Immature natural killer cell (primary cell): ENCODE results near the gene HMGCL. TPM values are rescaled to one million over a fixed set of nuclear protein-coding genes. Genes with fewer than 3 reads are reported as not detected.
"Not testable (repeated sequence)": the region's sequence is repeated elsewhere in the genome, so short reads cannot be mapped to it uniquely, and the experiment has no call there.

Experiments used
- DNase-seq, 3 donors: peaks; one replicate each; pipeline ENCODE4 v3.0.0; 2022; ENCODE audit warnings: mixed read lengths in 1 of 3
- H3K27ac Mint-ChIP-seq, 6 donors: one replicate each; pipeline ENCODE4 v1.8.0; 2020; ENCODE audit warnings: mixed read lengths in 6 of 6, mild to moderate bottlenecking in 5 of 6, inconsistent platforms in 4 of 6, moderate library complexity in 3 of 6
- H3K27me3 Mint-ChIP-seq, 3 donors: one replicate each; pipeline ENCODE4 v1.8.0; 2020 to 2021; ENCODE audit warnings: low read depth in 3 of 3, mild to moderate bottlenecking in 3 of 3, mixed read lengths in 3 of 3, moderate library complexity in 3 of 3, inconsistent platforms in 1 of 3
- H3K36me3 Mint-ChIP-seq, 3 donors: one replicate each; pipeline ENCODE4 v1.8.0; 2020; ENCODE audit warnings: mixed read lengths in 3 of 3, inconsistent platforms in 2 of 3, mild to moderate bottlenecking in 2 of 3
- H3K4me1 Mint-ChIP-seq, 2 donors: one replicate each; pipeline ENCODE4 v1.8.0; 2020; ENCODE audit warnings: inconsistent platforms in 2 of 2, mild to moderate bottlenecking in 2 of 2, mixed read lengths in 2 of 2, moderate library complexity in 1 of 2
- H3K4me3 Mint-ChIP-seq, 5 donors: one replicate each; pipeline ENCODE4 v1.8.0; 2020; ENCODE audit warnings: mild to moderate bottlenecking in 5 of 5, mixed read lengths in 5 of 5, inconsistent platforms in 3 of 5, moderate library complexity in 3 of 5
- H3K9me3 Mint-ChIP-seq, 6 donors: one replicate each; pipeline ENCODE4 v1.8.0; 2020; ENCODE audit warnings: mild to moderate bottlenecking in 6 of 6, mixed read lengths in 6 of 6, inconsistent platforms in 4 of 6, moderate library complexity in 3 of 6
- polyA plus RNA-seq, 3 donors: library from polyadenylated mRNA; unstranded; fragments of 300-500 nt; fragmentation: Illumina TruSeq; gene quantifications; one replicate each; pipeline ENCODE4 v1.2.3, GENCODE V29; 2021

HMGCL gene
- polyA plus RNA-seq, result 10 to 100 TPM; 32.8 to 57.9 (median 36.2) TPM

DNA sequence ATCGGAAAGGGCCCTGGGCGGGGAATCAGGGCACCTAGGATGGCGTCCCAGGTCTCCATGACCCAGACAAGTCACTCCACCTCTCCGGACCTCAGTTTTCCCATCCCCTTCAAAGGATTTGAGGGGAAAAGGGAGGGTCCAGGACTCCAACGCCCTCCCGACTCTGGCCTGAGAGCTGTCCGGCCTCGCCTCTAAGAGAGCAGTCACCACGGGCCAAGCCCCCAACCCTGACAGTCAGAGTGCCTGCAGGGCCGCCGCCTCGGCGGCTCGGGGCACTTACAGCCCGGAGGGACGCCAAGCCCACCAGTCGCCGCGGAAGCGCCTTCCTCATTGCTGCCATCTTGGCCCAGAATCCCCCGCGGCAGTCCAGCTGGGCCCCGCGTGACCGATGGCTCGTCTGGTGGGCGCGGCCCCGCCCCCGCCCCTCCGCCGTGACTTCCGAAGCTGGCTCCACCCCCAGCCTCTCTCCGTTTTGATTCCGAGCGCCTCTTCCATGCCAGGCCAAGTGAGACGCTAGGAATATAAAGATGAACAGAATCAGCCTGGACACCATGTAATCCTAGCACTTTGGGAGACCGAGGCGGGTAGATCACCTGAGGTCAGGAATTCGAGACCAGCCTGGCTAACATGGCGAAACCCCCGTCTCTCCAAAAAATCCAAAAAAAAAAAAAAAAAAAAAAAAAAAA is at the start of gene HMGCL:
Gene HMGCL (minus strand): TSS at position 354 of the 686 bp plus-strand sequence. CDS start 14 bp downstream, at position 340.
- H3K36me3 Mint-ChIP-seq, result no peaks in the 10 kb centered on the region
- H3K4me1 Mint-ChIP-seq, result peaks cover 19 to 29% of the 10 kb centered on the region in 2 donors
- peak within 1 kb of the TSS; percentile 92 to 98 (median 96) for H3K27ac Mint-ChIP-seq
- no peaks in the 10 kb centered on the region for H3K9me3 Mint-ChIP-seq
- peaks cover 4 to 11% (median 6%) of the 10 kb centered on the region in 3 donors for H3K27me3 Mint-ChIP-seq
- H3K4me3 Mint-ChIP-seq, result peak within 1 kb of the TSS; percentile 94 to 96 (median 95)
- DNase-seq, result peak; percentile 80 to 83 (median 82)

DNA sequence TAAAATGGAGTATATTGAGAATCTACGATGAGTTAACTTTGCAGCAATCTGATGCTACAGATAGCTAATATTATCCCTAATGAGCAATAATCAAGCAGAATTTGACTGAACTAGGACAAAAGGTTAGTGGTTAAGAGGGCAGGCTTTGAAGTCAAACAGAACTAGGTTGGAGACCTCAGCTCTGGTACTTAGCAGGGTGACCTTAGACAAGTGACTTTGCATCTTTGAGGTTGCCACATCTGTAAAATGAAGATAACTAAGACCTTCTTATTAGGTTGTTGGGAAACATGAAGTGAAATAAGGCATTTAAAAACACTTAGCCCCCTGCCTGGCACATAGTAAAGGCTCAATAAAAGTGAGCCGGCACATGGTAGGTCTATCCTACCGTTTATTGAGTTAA is 47.2 kb upstream of the HMGCL start:
- Mint-ChIP-seq H3K9me3 (peaks cover 0 to 6% (median 4%) of the 10 kb centered on the region in 6 donors), H3K36me3 (peaks cover 5% of the 10 kb centered on the region in 3 donors), H3K27ac (no peak overlapping the region), H3K27me3 (peaks cover 2 to 5% (median 4%) of the 10 kb centered on the region in 3 donors), H3K4me3 (no peak overlapping the region), H3K4me1 (peaks cover 11 to 14% of the 10 kb centered on the region in 2 donors)
- no peak for DNase-seq

DNA sequence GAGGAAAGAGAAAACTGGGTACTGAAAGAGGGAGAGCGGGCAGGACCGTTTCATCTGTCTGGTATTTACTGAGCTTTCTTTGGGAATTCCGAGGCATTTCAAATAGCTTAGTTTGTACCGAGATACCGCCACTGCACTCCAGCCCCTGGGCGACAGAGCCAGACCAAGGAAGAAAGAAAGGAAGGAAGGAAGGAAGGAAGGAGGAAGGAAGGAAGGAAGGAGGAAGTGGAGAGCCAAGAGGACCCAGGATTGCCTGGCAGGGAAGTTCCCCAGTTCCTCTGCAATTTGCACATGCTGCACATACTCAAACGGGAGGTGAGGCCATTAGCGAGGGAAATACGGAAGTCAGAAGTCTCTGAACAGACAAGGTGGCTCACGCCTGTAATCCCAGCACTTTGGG is 43.8 kb upstream of the HMGCL start:
- peaks cover 0 to 6% (median 4%) of the 10 kb centered on the region in 3 donors for H3K36me3 Mint-ChIP-seq
- H3K27ac Mint-ChIP-seq, result peak overlapping the region in 5 of 6 donors; percentile 76 to 96 (median 84)
- peaks cover 2 to 4% (median 3%) of the 10 kb centered on the region in 3 donors for H3K27me3 Mint-ChIP-seq
- peaks cover 31 to 36% of the 10 kb centered on the region in 2 donors for H3K4me1 Mint-ChIP-seq
- peak overlapping the region; percentile 84 to 96 (median 90) for H3K4me3 Mint-ChIP-seq
- H3K9me3 Mint-ChIP-seq, result no peaks in the 10 kb centered on the region
- DNase-seq, result no peak

DNA sequence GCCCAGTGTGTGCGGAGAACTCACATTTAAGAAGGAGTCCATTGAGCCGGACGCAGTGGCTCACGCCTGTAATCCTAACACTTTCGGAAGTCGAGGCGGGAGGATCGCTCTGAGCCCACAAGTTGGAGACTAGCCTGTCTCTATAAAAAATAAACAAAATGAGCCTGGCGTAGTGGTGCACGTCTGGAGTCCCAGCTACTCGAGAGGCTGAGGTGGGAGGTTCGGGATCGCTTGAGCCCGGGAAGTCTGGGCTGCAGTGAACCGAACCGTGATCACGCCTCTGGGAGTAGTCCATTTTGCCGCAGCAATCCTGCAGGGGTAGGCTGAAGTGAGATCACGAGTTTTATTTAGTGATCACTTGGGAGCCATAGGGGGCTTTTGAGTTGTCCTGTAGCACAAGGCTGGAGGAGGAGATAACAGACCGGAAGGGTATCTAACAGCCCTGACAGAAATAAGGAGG is 43.4 kb upstream of the HMGCL start:
- DNase-seq, result no peak
- peak overlapping the region; percentile 76 to 96 (median 86) for H3K27ac Mint-ChIP-seq
- peaks cover 2 to 4% (median 3%) of the 10 kb centered on the region in 3 donors for H3K27me3 Mint-ChIP-seq
- peak overlapping the region; percentile 84 to 96 (median 90) for H3K4me3 Mint-ChIP-seq
- H3K4me1 Mint-ChIP-seq, result peaks cover 31 to 36% of the 10 kb centered on the region in 2 donors
- no peaks in the 10 kb centered on the region for H3K9me3 Mint-ChIP-seq
- peaks cover 0 to 6% (median 4%) of the 10 kb centered on the region in 3 donors for H3K36me3 Mint-ChIP-seq

DNA sequence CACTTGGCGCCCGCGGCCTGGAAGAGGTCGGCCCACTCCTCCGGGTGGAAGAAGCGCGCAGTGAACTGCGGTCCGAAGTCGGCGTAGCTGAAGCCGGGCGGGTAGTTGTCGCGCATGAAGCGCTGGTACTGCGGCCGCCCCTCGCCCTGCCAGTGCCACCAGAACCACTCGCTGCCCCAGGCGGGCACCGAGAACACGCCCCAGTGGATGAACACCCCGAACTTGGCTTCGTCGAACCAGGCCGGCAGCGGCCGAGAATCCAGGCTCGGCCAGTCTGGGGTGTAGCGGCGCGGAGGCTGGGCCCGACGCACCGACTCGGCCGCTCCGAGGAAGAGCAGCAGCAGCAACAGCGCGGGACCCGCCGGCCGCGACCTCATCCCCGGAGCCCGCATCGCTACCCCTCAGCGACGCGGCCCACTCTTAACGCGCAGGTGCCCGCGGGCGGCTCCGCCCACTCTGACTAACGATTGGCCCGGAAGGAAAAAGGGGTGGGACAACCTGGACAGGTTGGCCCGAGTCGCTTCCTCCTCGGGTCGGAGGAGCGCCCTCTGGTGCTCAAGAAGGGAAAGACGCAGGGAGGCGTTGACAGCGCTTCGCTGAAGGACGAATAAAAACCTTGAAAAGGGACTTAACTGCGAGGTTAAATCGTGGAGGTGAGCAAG is 42.8 kb upstream of the HMGCL start, which contains the start of gene FUCA1:
Gene FUCA1 (minus strand): TSS at position 396 of the 662 bp plus-strand sequence. CDS start 4 bp downstream, at position 392.
- peaks cover 31 to 36% of the 10 kb centered on the region in 2 donors for H3K4me1 Mint-ChIP-seq
- H3K36me3 Mint-ChIP-seq, result peaks cover under 1 to 7% (median 4%) of the 10 kb centered on the region in 3 donors
- peaks cover 2 to 4% (median 3%) of the 10 kb centered on the region in 3 donors for H3K27me3 Mint-ChIP-seq
- no peaks in the 10 kb centered on the region for H3K9me3 Mint-ChIP-seq
- peak; percentile 95 to 97 (median 96) for DNase-seq
- H3K4me3 Mint-ChIP-seq, result peak within 1 kb of the TSS; percentile 84 to 96 (median 90)
- H3K27ac Mint-ChIP-seq, result peak within 1 kb of the TSS; percentile 76 to 96 (median 86)

DNA sequence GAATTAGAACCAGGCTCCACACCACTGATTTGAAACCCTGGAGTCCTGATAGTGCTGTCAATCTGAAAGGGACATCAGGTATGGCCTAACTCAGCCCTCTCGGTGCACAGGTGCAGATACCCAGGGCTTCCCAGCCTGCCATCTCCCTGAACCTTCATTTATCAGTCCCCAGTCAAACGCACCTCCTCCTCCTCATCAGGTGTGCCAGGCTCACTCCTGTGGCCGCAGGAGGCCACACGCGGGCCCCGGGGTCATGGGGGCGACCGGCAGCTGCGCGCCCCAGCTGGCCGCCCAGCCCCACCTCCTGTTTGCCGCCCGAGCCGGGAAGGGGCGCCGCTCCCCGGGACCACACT is 42.3 kb upstream of the HMGCL start:
- no peak for DNase-seq
- Mint-ChIP-seq H3K9me3 (no peaks in the 10 kb centered on the region), H3K27ac (peak overlapping the region; percentile 17 to 84 (median 78))

DNA sequence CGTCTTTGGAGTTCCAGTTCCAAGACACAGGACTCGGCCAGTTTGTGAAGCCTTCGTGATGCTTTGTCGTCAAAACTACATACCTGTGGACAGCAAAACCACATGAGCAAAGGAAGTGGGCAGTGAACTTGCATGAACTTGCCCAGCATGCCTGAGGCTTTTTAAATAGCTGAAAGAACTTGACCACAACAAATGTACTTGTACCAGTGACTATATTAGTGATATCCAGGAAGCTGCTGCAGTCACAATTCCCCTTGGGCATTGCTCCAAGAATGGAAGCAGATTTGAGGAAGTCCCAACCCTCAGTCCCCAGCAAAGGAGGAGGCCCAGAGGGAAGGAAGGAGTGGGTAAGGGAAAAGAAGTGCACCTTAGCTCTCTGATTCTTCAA is 40.3 kb upstream of the HMGCL start:
- DNase-seq, result peak; percentile 18 to 36 (median 27)
- H3K4me3 Mint-ChIP-seq, result peak overlapping the region in 4 of 5 donors; percentile 32 to 55 (median 50)
- H3K4me1 Mint-ChIP-seq, result peaks cover 31 to 36% of the 10 kb centered on the region in 2 donors
- peak overlapping the region in 2 of 6 donors; percentile 36 to 72 for H3K27ac Mint-ChIP-seq
- H3K27me3 Mint-ChIP-seq, result peaks cover 2 to 4% (median 3%) of the 10 kb centered on the region in 3 donors
- H3K9me3 Mint-ChIP-seq, result no peaks in the 10 kb centered on the region
- H3K36me3 Mint-ChIP-seq, result peaks cover 4 to 18% (median 8%) of the 10 kb centered on the region in 3 donors

More for the DNA sequence above, 42.3 kb upstream of the HMGCL start:
- H3K4me1 Mint-ChIP-seq, result peaks cover 31 to 36% of the 10 kb centered on the region in 2 donors
- H3K36me3 Mint-ChIP-seq, result peaks cover 4 to 12% (median 4%) of the 10 kb centered on the region in 3 donors
- peak overlapping the region; percentile 84 to 96 (median 90) for H3K4me3 Mint-ChIP-seq
- H3K27me3 Mint-ChIP-seq, result peaks cover 2 to 4% (median 3%) of the 10 kb centered on the region in 3 donors

DNA sequence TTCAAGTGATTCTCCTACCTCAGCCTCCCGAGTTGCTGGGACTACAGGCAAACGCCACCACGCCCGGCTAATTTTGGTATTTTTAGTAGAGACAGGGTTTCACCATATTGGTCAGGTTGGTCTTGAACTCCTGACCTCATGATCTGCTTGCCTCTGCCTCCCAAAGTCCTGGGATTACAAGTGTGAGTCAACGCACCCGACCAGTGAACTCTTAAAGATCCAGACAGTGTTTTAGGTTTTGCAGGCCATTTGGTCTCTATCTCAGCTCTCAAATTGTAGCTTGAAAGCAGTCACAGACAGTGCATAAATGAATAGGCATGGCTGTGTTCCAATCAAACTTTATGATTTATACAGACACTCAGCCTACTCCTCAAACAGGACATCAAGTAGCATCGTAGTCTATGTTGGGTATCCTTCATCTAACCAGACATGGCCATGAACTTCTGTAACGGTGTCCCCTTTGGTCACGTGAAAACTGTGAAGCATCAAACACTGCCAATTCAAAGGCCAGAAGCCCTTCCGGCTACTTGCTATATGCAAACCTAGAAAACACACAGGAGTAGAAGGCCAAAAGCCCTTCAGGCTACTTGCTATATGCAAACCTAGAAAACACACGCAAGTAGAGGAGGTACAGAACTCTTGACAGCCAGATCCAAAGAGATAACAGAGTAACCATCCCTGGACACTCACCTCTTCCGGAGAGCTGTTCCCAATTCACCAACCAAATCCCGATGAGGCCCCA is 39.7 kb upstream of the HMGCL start:
- no peak for DNase-seq
- Mint-ChIP-seq H3K27me3 (peaks cover 2 to 4% (median 3%) of the 10 kb centered on the region in 3 donors), H3K4me1 (peaks cover 31 to 36% of the 10 kb centered on the region in 2 donors), H3K27ac (peak overlapping the region in 1 of 6 donors; percentile 72), H3K4me3 (peak overlapping the region in 1 of 5 donors; percentile 55), H3K36me3 (peaks cover 4 to 18% (median 8%) of the 10 kb centered on the region in 3 donors), H3K9me3 (no peaks in the 10 kb centered on the region)

DNA sequence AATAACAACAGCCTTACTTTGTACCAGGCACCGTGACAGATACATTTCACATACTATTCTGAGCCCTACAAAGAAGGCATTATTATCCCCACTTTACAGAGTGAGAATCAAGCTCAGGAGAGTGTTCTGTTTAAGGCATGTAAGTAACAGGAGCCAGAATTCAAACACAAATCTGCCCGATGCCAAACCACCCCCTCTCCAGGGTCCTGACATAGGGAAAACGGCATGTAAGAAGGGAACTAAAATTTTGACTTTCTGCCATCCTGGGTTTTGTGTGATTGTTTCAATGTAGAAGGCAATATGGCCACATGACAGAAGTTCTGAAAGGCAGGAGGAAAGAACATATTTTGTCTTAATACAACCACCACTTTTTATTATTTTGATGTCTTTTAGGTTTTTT is 37.4 kb upstream of the HMGCL start:
- no peak overlapping the region for H3K27ac Mint-ChIP-seq
- peaks cover 9 to 29% (median 13%) of the 10 kb centered on the region in 3 donors for H3K36me3 Mint-ChIP-seq
- DNase-seq, result no peak
- no peaks in the 10 kb centered on the region for H3K27me3 Mint-ChIP-seq
- no peak overlapping the region for H3K4me3 Mint-ChIP-seq
- peaks cover 22 to 24% of the 10 kb centered on the region in 2 donors for H3K4me1 Mint-ChIP-seq
- H3K9me3 Mint-ChIP-seq, result no peaks in the 10 kb centered on the region

DNA sequence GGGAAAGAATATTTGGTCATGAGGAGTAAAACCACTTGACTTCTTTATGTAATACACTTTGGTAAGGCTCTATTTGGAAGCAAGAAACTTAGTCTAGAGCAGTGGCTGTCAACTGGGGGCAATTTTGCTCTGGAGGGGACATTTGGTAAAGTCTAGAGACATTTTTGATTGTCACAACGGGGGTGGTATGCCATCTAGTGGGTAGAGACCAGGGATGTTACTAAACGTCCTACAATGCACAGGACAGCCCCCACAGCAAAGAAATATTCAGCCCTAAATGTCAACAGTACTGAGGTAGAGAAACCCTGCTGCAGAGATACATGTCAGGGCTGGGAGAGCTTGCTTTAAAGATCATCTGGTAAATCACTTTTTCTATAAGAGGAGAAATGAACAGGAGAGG is 29.3 kb upstream of the HMGCL start:
- peak overlapping the region in 3 of 6 donors; percentile 30 to 55 (median 48) for H3K27ac Mint-ChIP-seq

DNA sequence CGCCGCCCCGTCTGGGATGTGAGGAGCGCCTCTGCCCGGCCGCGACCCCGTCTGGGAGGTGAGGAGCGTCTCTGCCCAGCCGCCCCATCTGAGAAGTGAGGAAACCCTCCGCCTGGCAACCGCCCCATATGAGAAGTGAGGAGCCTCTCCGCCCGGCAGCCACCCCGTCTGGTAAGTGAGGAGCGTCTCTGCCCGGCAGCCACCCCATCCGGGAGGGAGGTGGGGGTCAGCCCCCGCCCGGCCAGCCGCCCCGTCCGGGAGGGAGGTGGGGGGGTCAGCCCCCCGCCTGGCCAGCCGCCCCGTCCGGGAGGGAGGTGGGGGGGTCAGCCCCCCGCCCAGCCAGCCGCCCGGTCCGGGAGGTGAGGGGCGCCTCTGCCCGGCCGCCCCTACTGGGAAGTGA is 27.9 kb upstream of the HMGCL start:
- not testable (repeated sequence) for H3K9me3 Mint-ChIP-seq, H3K4me3 Mint-ChIP-seq, H3K27ac Mint-ChIP-seq, H3K27me3 Mint-ChIP-seq, H3K4me1 Mint-ChIP-seq, DNase-seq
- H3K36me3 Mint-ChIP-seq, result peaks cover 15 to 34% (median 22%) of the 10 kb centered on the region in 3 donors

More for the DNA sequence above, 29.3 kb upstream of the HMGCL start:
- Mint-ChIP-seq H3K36me3 (peaks cover 12 to 35% (median 15%) of the 10 kb centered on the region in 3 donors), H3K9me3 (no peaks in the 10 kb centered on the region), H3K4me3 (peak overlapping the region in 1 of 5 donors; percentile 70), H3K27me3 (no peaks in the 10 kb centered on the region), H3K4me1 (no peaks in the 10 kb centered on the region)
- peak in 1 of 3 donors; percentile 28 for DNase-seq

DNA sequence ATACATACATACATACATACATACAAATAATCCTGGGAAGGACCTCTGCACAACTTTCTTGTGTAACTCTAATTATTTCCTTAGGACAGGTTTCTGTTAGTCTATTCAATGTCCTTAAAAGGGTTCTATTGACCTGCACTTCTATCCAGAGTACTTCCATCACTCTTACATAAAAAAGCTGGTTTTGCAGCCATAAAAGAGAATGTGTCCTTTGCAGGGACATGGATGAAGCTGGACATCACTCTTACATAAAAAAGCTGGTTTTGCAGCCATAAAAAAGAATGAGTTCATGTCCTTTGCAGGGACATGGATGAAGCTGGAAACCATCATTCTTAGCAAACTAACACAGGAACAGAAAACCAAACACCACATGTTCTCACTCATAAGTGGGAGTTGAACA is 26.2 kb upstream of the HMGCL start:
- H3K4me1 Mint-ChIP-seq, H3K27me3 Mint-ChIP-seq, H3K4me3 Mint-ChIP-seq, DNase-seq, H3K9me3 Mint-ChIP-seq: not testable (repeated sequence)
- Mint-ChIP-seq H3K36me3 (peaks cover 23 to 41% (median 32%) of the 10 kb centered on the region in 3 donors), H3K27ac (peak overlapping the region in 2 of 6 donors; percentile 18 to 37)
